HG03521 (cell line): Measurements from ENCODE around the gene ARHGEF2.
A peak's percentile ranks its signal among the peaks of the same experiment; 100 is the strongest.

ENCODE experiments used
- ATAC-seq: cut with Tn5 transposase; IDR thresholded peaks from one replicate; pipeline ENCODE4 v1.9.1; 2021; ENCODE audit warnings: mild to moderate bottlenecking, moderate library complexity; ENCODE audit not compliant: unreplicated experiment

ARHGEF2 gene

DNA sequence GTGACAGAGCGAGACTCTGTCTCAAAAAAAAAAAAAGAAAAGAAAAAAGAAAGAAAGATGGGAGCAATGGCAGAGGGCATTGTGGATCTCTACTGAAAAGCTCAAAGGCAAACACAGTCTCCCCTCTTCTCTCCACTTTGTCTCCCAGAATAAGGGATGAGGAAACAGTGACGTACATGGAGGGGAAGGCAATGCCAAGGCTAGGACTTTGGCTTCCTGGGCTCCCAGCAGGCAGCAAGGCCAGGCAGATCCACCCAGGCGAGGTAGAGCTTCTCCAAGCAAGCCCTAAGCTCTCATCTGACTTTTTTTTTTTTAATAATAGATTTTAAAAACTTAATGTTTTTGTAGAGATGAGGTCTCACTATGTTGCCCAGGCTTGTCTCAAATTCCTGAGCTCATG, 4.6 kb downstream of the ARHGEF2 start:
- ATAC-seq, result no peak

DNA sequence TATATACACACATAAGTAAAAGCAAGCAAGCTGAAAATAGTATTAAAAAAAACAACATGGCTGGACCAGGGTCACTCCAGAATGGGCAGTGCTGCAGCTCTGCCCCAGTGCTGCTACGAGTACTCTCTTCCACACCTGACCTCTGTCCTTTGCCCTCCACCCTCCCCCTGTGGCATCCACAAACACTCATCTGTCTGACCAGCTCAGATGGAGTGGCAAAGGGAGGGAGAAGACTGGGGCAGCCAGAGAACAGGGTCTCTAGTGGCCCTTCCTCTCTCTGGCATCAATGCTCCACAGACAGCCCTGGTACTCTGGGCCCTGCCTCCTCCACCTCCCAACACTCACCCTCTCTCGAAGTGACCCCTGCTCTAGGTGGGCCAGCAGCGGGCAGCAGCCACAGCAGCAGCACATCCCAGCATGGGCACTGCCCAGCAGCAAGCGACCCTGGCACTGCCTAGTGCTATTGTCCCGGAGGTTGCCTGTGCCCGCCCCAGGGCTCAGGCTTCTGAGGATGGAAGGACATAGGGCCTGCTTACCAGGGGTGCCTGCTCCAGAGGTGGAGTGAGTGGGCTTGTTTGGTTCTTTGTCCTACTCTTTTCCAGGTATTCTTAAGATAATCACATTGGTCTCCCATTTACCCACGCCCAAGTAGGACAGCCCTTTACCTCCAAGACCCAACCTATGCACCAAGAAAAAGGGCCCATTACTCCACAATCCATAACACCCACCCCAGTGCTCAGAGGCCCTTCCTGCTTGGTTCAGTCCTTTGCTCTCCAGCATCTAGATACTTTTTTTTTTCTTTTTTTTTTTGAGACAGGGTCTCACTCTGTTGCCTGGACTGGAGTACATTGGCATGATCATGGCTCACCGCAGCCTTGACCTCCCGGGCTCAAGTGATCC, 6.2 kb downstream of the ARHGEF2 start:
- no peak for ATAC-seq

DNA sequence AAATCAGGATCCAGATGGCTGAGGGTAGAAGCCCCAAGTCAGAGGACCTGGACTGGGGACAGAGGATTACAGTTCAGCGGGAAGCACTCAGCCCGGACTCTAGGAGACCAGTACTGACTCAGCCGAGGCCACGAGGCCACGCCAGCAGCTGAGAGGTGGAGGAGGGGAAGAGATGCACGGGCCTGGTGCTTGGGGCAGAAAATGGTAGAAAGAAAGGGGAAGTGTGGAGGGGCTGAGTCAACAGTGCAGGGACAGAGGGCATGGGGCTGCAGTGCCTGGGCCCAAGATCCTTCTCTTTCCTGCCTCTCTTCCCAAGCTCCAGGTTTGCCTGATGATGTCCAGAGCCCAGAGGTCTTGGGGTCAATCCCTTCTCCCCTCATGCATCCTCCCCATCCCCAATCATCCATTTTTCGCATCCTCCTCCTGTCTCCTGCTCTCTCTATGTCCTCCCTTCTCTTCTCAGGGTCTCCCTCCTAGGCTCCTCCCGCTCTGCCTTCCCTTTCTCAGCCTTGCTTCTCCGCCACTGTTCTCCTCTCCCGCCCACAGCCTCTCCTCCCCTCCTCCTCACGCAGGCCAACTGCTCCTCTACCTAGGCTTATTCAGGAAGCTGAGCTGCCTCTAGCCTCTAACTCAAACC, 7.7 kb downstream of the ARHGEF2 start:
- ATAC-seq, result peak; percentile 55

DNA sequence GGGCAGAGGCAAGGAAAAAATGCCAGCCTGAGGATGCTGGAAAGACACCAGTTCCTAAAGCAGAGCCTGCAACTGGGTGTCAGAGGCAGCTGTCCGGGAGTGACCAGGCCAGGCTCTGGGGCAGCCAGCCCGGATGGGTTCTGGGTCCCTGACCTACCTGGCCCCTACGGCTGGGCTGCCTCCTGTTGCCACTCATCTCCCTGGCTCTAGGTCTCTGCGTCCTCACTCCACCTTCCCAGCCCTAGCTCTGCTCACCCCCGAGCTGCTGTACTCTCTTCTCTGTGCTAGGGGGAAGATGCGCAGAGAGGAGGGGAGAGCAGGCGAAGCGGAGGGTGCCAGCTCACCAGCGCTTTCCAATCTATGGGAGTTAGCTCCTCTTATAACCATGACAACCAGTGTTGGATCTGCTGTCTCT, 9.0 kb downstream of the ARHGEF2 start:
- no peak for ATAC-seq

DNA sequence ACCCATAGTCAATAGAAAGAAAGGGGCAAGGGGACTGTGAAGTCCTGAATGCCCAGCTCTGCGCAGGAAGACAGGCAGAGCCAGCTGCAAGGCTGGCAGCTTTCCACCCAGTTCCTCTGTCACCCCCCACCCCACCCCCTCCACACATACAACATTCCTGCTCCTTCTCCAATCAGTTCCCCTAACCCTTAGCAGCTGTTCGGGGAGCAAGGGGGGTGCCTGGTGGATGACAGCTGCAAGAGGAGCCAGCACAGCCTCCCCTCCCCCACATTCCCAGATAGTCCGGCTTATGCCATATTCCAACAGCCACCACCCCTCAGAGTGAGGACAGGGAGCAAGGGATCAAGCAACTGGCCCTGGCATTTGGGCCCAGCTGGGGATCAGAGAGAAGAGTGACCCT, 9.7 kb downstream of the ARHGEF2 start:
- no peak for ATAC-seq

DNA sequence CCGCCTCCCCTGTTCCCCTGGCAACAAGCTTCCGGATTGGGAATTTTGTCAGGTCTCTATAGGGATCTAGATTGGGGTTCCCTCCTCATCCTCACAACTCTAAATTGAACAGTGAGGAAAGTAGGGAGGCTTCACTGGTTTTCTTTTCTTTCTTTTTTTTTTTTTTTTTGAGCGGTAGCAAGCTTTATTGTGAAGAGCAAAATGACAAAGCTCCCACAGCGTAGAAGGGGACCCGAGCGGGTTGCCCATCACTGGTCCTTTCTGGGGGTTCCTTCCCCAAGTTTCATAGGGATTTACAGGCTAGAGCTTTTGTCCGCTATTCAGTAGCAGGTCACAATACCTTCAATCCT, 10.3 kb downstream of the ARHGEF2 start:
- no peak for ATAC-seq

DNA sequence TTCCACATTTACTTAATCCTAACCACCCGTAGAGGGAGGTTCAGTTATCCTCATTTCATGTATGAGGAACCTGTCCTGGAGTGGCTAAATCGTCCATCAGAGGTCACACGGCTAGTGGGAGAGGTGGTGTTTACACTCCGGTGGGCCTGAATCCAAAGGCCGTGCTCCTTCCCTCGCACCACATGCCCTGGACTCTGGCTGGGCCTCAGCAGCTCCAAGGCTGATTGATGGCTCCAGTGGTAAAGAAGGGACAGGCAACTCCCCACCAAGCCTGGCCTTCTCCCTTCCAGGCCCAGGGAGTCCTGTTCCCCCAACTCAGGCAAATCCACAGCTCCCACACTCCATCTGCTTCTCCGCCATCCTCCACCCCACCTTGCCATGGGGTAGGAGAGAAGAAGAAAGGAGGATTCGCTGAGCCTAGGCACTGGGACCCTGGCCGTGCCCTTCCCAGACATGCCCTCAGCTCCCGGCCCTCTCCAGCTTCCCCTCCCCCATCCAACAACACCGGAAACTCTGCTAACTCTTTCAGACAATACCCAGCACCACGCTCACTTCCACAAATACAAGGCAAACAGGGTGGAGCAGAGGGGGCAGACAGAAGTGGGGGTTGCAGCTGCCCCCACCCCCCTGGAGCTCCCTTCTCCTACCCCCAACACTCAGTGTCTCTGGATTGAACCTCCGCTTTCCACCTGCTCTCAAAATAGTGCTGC, 10.9 kb downstream of the ARHGEF2 start:
- no peak for ATAC-seq

DNA sequence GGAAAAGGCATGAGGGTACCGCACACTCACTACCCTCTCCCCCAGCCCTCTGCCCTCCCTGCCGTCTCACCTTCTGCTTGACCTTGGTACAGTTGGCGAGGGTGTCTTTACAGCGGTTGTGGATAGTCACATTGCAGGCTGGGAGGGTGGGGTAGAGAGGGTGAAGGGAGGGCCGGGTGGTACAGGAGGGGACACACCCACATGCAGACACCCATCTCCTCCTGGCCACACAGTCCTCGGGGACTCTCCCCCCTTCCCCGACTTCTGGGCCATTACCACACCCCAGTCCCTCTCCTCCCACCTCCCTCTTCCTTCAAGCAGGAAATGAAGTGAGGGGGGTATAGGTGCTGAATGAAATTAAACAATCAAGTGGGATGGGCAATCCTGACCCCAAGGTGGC, 11.6 kb downstream of the ARHGEF2 start:
- ATAC-seq, result no peak

DNA sequence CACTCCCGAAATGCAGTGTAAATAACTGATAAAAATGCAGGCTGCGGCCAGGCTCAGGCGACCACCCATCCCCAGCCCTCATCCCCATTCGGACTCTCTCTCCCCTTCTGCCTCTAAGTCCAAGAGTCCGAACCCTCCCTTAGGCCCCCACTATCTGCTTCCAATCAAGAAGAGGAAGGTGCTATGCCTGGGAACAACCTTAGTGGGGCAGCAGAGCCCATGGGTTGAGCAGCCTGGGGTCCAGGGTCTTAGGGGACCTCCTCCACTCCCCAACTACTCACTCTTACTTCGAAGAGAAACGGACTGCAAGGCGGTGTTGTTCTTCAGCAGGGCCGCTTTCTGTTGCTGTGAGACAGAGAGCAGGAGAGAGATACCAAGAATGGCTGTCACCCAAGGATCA, 12.2 kb downstream of the ARHGEF2 start:
- ATAC-seq, result no peak

DNA sequence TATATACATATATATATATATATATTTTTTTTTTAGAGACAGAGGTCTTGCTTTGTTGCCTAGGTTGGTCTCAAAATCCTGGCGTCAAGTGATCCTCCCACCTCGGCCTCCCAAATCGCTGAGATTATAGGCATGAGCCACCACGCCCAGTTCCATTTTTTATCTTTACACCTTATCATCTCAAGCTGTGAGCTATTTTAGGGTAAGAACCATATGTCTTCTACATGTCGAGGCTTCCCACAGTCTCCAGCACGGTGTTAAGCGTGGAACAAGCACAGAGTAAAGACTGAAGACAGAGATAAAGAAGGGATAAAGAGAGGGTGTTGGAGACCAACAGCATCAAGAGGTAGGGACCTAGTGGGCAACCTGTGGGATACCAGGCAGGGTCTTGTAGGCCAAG, 14.2 kb downstream of the ARHGEF2 start:
- ATAC-seq, result no peak

DNA sequence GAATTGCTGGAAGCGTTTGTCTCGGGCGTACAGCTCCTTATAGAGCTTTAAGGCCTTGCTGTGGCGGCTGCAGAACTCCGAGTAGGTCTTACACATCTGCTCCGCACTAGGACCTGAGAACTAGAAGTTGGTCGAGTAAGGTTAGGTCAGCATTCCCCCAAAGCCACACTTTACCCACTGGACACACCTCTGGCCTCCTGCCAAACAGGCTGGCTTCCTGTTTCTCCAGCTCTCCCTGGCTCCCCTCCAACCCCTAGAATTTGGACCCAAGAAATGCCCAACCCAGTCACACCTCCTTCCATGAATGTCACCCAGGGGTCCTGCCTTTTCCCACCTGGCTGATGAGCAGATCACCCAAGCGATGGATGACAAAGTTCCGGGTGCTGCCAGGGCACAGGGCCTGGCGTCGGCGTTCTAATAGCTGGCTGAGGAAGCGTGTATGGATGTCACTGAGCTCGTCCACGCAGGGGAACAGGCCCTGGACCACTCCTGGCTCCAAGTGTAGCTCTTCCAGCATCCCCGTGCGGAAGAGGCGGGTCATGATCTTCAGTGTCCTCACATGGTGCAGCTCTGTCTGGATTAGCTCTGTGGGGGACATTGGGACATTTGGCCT, 15.6 kb downstream of the ARHGEF2 start:
- ATAC-seq, result no peak

DNA sequence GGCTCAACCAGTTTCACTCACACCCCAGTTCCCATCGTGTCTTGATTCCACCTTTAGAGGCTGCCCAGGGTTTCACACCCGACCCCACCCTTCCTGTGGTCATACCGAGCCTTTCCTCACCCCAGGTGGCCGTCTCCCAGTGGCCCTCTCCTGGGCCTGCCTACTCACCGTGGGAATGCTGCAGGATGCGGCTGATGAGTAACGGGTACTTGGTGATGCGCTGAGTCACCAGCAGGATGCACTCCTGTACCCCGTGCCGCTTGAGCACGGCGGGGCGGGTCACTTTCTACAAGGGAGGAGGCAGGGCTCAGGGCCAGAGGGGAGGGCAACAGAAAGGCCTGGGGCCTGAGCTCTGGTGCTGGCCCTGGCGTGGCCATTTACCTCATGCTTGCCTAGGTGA, 16.4 kb downstream of the ARHGEF2 start:
- ATAC-seq, result no peak

DNA sequence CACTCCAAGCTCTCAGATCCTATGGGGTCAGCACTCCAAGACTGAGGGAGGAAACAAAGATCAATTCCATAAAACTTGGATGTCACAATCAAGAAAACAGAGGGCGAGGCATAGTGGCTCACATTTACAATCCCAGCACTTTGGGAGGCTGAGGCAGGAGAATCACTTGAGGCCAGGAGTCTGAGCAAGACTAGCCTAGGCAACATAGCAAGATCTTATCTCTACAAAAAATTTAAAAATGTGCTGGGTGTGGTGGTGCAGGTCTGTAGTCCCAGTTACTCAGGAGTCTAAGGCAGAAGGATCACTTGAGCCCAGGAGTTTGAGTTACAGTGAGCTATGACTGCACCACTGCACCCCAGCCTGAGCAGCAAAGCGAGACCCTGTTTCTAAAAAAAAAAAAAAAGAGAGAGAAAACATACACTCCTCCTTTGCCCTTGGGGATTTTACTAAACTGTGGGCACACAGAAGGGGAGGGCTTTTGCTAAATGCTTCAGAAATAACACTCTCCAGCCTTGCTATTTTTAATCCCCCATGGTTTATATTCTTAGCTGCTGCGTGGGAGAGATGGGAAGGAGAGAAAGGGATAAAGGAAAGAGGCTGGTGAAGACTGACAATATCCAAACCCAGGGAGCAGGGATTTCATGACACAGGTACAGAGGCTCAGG, 18.1 kb downstream of the ARHGEF2 start:
- no peak for ATAC-seq

DNA sequence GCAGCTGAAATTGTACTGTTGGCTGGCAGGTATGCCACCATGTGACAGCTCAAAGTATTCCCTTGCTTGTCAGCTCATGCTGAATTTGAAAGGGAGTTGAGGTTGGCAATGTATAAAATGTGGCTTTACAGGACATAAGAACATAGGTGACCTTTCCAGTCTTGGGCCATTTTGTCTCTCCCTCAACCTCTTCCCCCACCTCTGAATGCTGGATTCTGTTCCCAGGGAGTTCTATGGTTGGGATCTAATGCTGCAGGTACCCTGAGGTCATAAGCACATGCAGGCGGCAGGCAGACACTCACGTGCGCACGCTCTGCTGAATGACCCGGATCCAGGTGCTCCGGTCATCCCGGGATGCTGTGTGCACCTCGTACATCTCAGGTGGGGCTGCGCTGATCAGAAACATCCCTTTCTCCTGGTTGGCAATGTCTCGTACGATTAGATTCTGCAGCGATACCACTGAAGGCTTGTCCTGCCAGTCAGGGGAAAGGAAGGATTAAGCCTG, 20.9 kb downstream of the ARHGEF2 start:
- no peak for ATAC-seq

DNA sequence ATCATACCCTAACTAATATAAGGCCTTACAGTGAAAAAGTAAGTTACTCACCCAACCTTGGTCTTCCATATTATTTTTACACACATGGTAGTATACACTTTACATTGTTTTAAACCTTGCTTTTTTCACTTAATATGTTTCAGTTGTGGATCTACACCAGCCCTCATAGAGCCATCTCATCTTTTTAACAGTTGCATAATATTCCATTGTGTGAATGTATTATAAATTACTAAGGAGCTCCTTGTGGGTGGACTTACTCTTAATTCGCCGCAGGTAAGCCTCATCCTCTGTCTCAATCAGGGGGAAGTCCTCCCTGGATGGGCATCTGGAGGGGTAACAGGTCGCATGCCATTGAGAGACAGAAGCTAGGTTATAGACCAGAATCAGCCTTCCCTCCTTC, 23.7 kb downstream of the ARHGEF2 start:
- no peak for ATAC-seq

DNA sequence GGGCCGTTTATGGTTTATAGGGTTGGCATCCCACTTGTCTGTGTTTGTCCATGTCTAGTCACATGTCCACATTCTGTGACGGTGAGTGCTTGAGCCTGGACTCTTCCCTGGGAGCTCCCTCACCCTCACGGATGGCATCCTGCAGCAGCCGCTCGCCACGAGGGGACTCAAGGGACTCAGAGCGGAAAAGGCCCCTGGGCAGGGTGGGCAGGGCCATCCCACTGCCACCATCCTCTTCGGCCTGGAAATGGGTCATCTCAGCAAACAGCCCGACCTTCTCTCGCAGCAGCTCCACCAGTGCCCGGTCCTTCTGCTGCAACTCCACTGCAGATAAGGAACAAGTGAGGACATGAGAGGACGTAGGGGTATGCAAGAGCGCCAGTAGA, 25.8 kb downstream of the ARHGEF2 start:
- ATAC-seq, result no peak

DNA sequence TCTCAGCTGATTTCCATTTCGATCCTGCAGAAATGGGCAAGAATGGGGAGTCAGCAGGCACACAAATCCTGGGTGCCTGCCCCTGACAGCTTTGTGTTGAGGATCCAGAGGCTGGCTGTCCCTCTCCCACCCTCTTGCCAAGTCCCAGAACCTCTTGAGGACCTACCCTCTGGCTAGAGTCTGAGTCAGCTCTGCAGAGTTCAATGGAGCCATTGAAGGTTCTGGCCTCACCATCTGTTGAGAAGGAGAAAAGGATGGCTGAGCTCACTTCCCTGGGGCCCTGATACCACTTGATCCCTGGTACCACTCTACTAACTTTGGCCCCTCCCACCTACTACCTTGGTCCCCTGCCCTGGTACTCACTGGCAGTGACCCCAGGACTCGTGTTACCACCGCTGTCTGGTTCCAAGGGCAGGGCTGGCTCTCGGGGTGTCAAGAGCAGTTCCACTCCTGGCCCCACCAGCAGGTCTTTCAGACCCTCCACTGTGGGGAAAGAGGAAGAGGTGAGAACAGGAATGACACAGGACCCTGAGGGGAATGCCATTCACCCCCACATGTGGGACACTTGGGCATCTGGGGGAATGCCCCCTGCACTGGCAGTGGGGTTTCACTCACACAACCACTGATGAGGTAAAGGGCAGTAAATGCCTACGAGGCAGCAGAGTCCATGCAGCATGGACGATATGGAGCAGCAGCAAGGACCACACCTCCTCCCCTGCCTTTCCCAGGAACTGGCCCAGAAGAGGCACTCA, 26.4 kb downstream of the ARHGEF2 start:
- ATAC-seq, result no peak

DNA sequence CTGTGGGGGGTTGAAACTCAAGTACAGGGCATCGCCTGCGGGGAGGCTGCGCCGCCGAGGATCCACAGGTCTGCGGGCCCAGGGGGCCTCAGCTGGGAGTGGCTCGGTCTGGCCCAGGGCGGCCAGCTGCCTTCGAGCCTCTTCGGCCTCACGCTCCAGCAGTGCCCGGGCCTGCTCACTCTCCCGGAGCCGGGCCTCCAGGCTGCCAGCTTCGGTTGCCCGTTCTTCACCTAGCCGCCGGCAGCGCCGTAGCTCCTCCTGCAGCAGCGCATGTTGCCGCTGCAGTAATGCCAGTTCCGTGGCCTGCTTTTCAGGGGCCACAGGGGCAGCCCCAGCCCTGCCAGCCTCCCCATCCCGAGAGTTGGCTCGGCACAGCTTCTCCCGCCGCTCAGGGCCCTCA, 27.5 kb downstream of the ARHGEF2 start:
- no peak for ATAC-seq

DNA sequence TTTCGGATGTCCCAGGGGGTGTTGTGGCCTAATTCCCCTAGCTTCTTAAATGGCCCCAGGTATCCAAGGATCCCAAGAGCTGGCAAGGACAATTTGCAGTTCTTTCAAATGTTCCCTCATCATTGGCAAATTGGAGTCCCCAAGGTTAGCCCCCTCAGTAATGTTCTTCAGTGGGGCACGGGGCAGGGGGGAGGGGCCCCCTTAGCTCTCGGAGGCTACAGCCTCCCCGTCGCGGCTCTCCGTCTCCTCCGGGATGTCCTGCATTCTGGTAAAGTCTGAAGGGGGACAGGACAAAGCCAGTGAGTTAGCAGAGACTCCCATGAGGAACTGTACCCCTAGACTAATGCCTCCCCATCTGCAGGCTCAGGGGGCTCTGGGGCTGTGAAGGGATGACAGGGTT, 30.6 kb downstream of the ARHGEF2 start:
- no peak for ATAC-seq

DNA sequence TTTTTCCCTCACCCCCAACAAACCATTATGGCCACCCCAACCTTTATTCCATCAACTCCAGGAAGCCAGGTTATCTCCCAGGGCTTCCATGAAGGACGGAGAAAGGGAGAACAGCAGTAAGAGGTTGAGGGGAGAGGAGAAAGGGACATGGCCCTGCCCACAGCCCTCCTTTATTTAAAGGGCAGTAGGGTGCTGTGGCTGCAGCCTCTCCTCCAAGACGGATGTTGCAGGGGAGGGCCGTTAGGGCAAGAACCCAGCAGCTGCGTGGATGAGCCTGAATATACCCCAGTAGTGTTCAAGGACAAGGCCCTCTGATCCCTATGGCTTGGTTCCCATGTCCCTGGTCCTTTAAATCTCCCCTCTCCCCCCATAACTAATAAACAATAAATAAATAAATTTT, 31.1 kb downstream of the ARHGEF2 start:
- ATAC-seq, result no peak
